H1 (cell line): Measurements from ENCODE around the gene SSNA1.

ENCODE experiments used
- BRCA1 ChIP-seq: IDR thresholded peaks from 2 replicates; pipeline ENCODE4 v1.6.1; 2012; ENCODE audit warnings: low read depth, low read length, improper control_type of control experiment
- POLR2A ChIP-seq, 2 experiments: IDR thresholded peaks; 1 replicate in 1 of 2; 2 replicates in 1 of 2; pipeline ENCODE4 v1.6.1; 2011; ENCODE audit warnings: low read depth in 2 of 2, low read length in 2 of 2, mild to moderate bottlenecking in 2 of 2; ENCODE audit errors: control extremely low read depth in 1 of 2
- POLR2AphosphoS5 ChIP-seq: IDR thresholded peaks from 2 replicates; pipeline ENCODE4 v1.6.1; 2011; ENCODE audit warnings: low read depth, low read length
- RAD21 ChIP-seq, 2 experiments: IDR thresholded peaks in 1 of 2; conservative IDR thresholded peaks in 1 of 2; 2 replicates each; pipeline ENCODE4 v1.6.1; 2011; ENCODE audit warnings: low read depth in 2 of 2, low read length in 2 of 2, improper control_type of control experiment in 1 of 2, inconsistent platforms in 1 of 2, mild to moderate bottlenecking in 1 of 2, moderate library complexity in 1 of 2
- SIRT6 ChIP-seq: IDR thresholded peaks from one replicate; pipeline ENCODE4 v1.7.1; 2012; ENCODE audit warnings: low read length, inconsistent platforms
- TAF1 ChIP-seq: IDR thresholded peaks from 2 replicates; pipeline ENCODE4 v1.6.1; 2011; ENCODE audit warnings: mild to moderate bottlenecking, low read depth, low read length
- YY1 ChIP-seq: IDR thresholded peaks from 2 replicates; pipeline ENCODE4 v1.6.1; 2011; ENCODE audit warnings: low read depth, mild to moderate bottlenecking, low read length
- TF ChIP-seq, protein P1 (sequence below), 3 experiments: IDR thresholded peaks; 1 replicate in 2 of 3; 2 replicates in 1 of 3; pipeline versions ENCODE4 v1.5.1 to v1.6.1; 2011; ENCODE audit warnings: low read length in 3 of 3, mild to moderate bottlenecking in 3 of 3, inconsistent platforms in 2 of 3, low read depth in 1 of 3, moderate library complexity in 1 of 3; ENCODE audit not compliant: insufficient read depth in 1 of 3; ENCODE audit errors: control extremely low read depth in 1 of 3
- TF ChIP-seq, protein P2 (sequence below): IDR thresholded peaks from 2 replicates; pipeline ENCODE4 v1.6.1; 2012; ENCODE audit warnings: inconsistent platforms
- TF ChIP-seq, protein P3 (sequence below): IDR thresholded peaks from 2 replicates; pipeline ENCODE4 v1.6.1; 2012; ENCODE audit warnings: low read length, inconsistent platforms

DNA sequence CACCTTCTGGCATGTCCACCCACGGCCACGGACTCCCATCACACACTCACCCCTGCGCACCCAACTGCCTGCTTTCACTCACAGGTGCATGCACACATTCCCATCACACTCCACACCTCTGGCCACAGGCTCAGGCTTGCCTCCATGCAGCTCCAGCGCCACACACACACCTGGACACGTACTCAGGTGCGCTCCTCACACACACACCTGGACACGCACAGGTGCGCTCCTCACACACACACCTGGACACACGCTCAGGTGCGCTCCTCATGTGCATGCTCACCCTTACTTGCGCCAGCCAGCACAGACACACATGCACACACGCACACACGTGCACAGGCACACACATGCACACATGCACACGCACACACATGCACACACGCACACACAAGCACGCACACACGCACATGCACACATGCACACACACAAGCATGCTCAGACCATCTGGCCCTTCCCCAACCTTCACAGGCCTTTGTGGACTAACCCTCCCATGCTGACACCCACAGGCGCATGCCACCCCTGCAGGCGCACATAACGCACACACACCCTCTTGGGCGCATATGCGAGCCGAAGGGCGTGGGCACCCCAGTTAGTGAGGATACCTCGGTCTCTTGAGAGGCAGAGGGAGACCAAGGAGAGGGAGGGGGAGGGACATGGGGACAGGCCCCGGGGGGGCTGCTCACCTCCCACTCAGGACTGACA, 41.2 kb upstream of the SSNA1 start:
- TF ChIP-seq SIRT6, result no peak
- TF ChIP-seq, protein P1, sequence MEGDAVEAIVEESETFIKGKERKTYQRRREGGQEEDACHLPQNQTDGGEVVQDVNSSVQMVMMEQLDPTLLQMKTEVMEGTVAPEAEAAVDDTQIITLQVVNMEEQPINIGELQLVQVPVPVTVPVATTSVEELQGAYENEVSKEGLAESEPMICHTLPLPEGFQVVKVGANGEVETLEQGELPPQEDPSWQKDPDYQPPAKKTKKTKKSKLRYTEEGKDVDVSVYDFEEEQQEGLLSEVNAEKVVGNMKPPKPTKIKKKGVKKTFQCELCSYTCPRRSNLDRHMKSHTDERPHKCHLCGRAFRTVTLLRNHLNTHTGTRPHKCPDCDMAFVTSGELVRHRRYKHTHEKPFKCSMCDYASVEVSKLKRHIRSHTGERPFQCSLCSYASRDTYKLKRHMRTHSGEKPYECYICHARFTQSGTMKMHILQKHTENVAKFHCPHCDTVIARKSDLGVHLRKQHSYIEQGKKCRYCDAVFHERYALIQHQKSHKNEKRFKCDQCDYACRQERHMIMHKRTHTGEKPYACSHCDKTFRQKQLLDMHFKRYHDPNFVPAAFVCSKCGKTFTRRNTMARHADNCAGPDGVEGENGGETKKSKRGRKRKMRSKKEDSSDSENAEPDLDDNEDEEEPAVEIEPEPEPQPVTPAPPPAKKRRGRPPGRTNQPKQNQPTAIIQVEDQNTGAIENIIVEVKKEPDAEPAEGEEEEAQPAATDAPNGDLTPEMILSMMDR (IDR thresholded peaks at IDR 0.05; ENCODE audit: control extremely low read depth in 1 of 3, insufficient read depth in 1 of 3, low read depth in 1 of 3, low read length in 3 of 3), result no peak
- no peak for TF ChIP-seq RAD21 (IDR thresholded peaks at IDR 0.05 in 1 of 2, conservative IDR thresholded peaks at IDR 0.05 in 1 of 2; ENCODE audit: low read depth in 2 of 2, low read length in 2 of 2)
- TF ChIP-seq, protein P2, sequence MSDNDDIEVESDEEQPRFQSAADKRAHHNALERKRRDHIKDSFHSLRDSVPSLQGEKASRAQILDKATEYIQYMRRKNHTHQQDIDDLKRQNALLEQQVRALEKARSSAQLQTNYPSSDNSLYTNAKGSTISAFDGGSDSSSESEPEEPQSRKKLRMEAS, result no peak
- TF ChIP-seq TAF1, result no peak
- TF ChIP-seq POLR2AphosphoS5, result no peak
- TF ChIP-seq BRCA1, result no peak
- TF ChIP-seq YY1, result no peak
- TF ChIP-seq POLR2A (IDR thresholded peaks at IDR 0.05; ENCODE audit: control extremely low read depth in 1 of 2, low read depth in 2 of 2, low read length in 2 of 2), result no peak
- TF ChIP-seq, protein P3, sequence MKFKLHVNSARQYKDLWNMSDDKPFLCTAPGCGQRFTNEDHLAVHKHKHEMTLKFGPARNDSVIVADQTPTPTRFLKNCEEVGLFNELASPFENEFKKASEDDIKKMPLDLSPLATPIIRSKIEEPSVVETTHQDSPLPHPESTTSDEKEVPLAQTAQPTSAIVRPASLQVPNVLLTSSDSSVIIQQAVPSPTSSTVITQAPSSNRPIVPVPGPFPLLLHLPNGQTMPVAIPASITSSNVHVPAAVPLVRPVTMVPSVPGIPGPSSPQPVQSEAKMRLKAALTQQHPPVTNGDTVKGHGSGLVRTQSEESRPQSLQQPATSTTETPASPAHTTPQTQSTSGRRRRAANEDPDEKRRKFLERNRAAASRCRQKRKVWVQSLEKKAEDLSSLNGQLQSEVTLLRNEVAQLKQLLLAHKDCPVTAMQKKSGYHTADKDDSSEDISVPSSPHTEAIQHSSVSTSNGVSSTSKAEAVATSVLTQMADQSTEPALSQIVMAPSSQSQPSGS, result no peak
